GM19452 (cell line): ENCODE measurements around the gene RTN4RL1.

ENCODE experiments used
- ATAC-seq: cut with Tn5 transposase; IDR thresholded peaks from one replicate; pipeline ENCODE4 v1.9.1; 2021; ENCODE audit not compliant: unreplicated experiment

RTN4RL1 gene

DNA sequence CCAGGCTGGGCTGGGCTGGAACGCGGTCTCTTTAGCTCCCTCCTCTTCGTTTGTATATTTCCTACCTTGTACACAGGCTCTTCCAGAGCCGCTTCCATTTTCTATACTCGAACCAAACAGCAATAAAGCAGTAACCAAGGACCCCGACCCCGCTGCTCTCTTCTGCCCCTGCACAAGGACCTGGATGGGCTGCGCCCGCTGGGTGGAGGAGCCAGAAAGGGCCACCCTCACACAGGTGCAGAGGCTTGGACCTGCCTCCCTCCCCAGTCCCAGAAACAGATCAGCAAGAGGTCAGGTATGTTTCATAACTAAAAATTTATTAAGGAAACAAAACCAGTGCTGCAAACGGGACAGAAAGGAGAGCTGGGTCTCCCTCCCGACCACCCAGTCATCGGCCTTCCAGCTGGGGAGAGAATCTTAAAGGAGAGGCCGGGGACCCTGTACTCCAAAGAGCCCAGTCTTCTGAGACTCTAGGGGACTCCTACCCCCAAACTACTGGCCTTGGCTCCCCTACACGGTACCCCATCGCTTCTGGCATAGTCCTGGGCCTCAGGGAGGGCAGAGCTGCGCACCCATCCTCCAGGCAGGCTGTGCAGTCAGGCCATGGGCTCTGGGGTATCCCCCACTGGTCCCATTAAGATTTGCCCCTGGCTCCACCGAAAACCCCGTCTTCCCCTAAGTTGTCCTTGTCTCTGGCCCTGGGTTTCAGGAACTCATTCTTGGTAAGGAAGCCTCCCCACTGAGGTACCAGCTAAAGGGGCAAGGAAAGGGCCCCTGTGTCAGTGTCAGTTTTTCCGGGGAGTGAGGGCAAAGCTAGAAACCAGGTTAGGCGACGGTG lies 34.6 kb upstream of the RTN4RL1 start:
- no peak for ATAC-seq

DNA sequence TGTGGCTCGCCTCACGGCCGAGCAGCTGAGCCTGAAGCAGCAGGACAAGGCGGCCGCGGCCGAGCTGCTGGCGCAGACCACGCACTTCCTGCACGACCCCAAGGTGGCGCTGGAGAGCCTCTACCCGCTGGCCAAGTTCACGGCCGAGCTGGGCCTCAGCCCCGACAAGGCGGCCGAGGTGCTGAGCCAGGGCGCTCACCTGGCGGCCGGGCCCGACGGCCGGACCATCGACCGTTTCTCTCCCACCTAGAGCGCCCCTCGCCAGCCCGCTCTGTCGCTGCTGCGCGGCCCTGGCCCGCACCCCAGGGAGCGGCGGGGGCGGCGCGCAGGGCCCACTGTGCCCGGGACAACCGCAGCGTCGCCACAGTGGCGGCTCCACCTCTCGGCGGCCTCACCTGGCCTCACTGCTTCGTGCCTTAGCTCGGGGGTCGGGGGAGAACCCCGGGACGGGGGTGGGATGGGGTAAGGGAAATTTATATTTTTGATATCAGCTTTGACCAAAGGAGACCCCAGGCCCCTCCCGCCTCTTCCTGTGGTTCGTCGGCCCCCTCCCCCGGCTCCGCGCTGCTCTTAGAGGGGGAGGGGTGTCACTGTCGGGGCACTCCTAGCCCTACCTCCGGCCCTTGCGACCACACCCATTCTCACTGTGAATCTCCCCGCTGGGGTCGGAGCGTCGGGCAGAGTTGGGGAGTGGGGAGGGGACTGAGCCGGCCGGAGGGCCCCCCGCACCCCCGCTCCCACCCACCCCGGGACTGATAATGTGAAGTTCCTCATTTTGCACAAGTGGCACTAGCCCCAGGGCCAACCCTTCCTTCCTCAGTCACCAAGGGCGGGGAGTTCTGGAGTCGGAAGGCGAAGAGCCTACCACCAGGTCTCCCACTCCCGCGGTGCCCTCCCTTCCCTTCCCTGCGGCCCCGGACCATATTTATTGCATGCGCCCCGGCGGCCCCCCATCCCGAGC lies 33.7 kb upstream of the RTN4RL1 start:
- ATAC-seq, result no peak

DNA sequence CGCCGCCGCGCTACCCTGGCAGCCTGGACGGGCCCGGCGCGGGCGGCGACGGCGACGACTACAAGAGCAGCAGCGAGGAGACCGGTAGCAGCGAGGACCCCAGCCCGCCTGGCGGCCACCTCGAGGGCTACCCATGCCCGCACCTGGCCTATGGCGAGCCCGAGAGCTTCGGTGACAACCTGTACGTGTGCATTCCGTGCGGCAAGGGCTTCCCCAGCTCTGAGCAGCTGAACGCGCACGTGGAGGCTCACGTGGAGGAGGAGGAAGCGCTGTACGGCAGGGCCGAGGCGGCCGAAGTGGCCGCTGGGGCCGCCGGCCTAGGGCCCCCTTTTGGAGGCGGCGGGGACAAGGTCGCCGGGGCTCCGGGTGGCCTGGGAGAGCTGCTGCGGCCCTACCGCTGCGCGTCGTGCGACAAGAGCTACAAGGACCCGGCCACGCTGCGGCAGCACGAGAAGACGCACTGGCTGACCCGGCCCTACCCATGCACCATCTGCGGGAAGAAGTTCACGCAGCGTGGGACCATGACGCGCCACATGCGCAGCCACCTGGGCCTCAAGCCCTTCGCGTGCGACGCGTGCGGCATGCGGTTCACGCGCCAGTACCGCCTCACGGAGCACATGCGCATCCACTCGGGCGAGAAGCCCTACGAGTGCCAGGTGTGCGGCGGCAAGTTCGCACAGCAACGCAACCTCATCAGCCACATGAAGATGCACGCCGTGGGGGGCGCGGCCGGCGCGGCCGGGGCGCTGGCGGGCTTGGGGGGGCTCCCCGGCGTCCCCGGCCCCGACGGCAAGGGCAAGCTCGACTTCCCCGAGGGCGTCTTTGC lies 32.8 kb upstream of the RTN4RL1 start:
- ATAC-seq, result no peak

DNA sequence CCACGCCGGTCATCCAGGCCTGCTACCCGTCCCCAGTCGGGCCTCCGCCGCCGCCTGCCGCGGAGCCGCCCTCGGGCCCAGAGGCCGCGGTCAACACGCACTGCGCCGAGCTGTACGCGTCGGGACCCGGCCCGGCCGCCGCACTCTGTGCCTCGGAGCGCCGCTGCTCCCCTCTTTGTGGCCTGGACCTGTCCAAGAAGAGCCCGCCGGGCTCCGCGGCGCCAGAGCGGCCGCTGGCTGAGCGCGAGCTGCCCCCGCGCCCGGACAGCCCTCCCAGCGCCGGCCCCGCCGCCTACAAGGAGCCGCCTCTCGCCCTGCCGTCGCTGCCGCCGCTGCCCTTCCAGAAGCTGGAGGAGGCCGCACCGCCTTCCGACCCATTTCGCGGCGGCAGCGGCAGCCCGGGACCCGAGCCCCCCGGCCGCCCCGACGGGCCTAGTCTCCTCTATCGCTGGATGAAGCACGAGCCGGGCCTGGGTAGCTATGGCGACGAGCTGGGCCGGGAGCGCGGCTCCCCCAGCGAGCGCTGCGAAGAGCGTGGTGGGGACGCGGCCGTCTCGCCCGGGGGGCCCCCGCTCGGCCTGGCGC lies 32.1 kb upstream of the RTN4RL1 start:
- ATAC-seq, result no peak

DNA sequence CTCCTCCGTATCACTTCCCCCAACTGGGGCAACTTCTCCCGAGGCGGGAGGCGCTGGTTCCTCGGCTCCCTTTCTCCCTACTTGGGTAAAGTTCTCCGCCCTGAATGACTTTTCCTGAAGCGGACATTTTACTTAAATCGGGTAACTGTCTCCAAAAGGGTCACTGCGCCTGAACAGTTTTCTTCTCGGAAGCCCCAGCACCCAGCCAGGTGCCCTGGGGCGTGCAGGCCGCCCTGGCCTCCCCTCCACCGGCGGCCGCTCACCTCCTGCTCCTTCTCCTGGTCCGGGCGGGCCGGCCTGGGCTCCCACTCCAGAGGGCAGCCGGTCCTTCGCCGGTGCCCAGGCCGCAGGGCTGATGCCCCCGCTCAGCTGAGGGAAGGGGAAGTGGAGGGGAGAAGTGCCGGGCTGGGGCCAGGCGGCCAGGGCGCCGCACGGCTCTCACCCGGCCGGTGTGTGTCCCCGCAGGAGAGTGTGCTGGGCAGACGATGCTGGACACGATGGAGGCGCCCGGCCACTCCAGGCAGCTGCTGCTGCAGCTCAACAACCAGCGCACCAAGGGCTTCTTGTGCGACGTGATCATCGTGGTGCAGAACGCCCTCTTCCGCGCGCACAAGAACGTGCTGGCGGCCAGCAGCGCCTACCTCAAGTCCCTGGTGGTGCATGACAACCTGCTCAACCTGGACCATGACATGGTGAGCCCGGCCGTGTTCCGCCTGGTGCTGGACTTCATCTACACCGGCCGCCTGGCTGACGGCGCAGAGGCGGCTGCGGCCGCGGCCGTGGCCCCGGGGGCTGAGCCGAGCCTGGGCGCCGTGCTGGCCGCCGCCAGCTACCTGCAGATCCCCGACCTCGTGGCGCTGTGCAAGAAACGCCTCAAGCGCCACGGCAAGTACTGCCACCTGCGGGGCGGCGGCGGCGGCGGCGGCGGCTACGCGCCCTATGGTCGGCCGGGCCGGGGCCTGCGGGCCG lies 31.4 kb upstream of the RTN4RL1 start:
- no peak for ATAC-seq

DNA sequence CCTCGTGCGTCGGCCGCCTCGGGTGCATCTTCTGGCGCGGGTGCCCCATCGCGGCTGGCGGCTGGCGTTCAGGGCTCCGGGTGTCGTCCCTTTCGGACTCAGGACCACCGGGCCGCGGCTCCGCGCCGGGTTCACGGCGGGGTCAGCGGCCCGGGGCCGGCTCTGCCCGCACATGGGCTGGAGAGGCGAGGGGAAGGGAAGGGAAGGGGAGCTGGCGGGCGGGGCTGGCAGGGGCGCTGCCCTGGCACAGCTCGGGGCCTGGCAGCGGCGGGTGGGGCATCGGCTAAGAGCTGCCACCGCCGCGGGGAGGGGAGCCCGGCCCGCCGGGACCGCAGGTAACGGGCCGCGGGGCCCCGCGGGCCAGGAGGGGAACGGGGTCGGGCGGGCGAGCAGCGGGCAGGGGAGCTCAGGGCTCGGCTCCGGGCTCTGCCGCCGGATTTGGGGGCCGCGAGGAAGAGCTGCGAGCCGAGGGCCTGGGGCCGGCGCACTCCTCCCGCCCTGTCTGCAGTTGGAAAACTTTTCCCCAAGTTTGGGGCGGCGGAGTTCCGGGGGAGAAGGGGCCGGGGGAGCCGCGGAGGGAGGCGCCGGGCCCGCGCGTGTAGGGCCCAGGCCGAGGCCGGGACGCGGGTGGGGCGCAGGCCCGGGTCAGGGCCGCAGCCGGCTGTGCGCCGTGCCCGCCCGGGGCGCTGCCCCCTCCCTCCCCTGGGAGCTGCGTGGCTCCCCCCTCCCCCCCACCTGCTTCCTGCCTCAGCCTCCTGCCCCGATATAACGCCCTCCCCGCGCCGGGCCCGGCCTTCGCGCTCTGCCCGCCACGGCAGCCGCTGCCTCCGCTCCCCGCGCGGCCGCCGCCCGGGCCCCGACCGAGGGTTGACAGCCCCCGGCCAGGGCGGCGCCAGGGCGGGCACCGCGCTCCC lies 30.4 kb upstream of the RTN4RL1 start:
- ATAC-seq, result peak; percentile 15

DNA sequence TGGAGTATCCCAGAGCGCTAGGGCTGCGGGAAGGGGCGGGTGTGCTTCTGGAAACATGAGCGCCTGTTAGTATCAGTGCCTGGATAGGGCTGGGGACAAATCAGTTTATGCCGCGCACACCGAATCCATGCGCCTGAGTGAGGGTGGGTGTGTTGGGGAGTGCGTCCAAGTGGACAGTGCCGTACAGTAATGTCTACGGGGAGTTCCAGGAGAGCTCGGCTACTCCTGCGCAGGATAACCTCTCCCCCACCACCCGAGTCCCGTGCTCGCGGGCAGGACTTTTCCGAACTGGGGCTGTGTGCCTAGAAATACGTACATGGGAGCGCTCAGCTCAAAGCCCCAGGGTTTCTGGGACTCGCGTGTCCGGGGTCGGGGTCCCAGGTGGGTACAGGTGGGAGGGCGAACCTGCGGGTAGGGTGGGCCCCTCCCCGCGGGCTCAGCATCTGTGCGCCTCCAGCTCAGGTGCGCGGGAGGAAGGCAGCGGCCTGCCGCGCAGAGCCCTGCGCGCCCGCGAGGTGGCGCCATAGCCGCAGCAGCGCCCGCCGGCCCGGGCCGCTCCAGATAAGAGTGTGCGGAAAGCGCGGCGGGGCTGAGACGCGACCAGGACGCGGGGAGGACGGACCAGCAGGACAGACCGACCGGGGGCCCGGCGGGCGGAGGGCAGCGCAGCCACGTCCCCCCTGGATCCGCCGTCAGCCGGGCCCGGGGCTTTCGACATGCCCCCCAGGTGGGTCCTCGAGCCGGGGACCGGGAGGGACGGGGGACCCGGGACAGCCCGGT lies 29.6 kb upstream of the RTN4RL1 start, which contains the start of gene HIC1:
TSS of gene HIC1 (plus strand) at position 592 of the 780 bp plus-strand sequence. CDS start 1,588 bp downstream, outside the sequence.
- peak; percentile 39 for ATAC-seq

DNA sequence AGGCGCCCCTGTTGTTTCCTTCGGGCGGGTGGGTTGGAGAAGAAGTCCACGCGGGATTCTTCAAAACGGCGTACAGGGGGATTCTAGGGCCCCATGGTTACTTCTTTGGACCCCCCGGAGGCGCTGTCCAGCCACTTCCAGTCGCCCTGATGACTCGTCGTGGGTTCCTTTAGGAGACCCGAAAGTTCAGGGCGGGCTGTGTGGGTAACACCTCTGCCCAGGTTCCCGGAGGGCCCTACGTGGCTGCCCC lies 29.1 kb upstream of the RTN4RL1 start:
- no peak for ATAC-seq

DNA sequence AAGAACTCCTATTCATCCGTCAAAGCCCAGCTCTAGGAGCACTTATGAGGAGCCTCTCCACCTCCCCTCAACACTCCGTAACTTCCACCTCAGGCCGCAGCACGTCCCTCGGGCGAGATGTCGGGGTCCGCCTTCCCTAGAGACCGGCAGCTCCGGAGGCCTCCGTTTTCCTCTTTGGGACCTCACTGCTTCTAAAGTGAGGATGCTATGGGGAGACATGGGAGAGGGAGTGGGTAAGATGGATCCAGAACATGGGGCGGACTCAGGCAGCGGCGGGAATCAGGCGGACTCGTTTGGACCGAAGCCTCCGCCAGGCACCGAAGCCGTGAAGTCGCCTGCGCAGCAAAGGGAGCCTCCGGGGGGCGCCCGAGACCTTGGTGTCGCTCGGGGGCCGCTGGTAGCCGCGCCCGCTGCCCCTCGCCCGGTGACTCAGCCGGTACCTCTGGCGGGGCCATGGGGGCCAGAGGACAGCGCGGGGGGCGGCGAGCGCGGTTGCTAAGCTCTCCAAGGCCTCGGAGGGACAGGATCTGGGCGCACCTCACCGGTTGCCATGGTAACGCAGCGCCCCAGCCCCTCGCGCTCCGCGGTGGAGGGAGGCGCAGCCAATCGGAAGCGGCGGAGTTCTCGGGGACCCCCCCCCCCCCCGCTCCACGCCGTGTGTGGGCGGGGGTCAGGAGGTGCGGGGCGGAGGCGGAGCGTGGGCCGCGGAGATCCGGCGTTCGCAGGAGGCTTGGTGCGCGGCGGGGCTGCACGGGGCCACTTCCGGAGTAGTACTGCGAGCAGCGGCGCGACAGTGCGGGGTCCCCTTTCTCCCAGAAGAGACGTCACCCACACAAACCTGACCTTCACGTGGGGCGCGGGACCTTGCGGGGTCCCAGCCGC lies 28.5 kb upstream of the RTN4RL1 start:
- ATAC-seq, result no peak

DNA sequence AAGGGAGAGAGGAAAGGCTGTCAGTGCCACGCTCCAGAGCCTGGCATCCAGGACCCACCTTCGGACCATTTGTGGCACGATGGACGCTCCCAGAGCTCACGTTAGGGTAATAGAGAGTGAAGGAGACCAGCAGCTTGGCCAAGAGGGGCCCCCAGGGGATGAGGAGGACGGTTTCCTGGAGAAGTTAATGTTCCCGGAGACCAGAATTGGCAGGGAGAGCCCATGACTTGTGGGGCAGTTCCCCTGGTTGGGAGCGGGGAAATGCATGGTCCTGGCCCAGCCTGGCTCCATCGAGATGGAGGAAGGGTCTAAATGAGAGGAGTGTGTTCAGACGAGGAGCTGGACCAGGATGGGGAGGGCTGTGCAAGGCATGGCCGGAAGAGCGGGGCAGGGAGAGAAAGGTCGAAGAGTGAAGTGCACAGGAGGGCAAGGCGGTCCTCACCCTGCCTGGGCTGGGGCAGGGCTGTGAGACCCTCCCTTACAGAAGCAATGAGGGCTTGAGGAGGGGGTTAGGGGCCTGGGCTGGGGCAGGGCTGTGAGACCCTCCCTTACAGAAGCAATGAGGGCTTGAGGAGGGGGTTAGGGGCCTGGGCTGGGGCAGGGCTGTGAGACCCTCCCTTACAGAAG lies 26.9 kb upstream of the RTN4RL1 start:
- ATAC-seq, result no peak

DNA sequence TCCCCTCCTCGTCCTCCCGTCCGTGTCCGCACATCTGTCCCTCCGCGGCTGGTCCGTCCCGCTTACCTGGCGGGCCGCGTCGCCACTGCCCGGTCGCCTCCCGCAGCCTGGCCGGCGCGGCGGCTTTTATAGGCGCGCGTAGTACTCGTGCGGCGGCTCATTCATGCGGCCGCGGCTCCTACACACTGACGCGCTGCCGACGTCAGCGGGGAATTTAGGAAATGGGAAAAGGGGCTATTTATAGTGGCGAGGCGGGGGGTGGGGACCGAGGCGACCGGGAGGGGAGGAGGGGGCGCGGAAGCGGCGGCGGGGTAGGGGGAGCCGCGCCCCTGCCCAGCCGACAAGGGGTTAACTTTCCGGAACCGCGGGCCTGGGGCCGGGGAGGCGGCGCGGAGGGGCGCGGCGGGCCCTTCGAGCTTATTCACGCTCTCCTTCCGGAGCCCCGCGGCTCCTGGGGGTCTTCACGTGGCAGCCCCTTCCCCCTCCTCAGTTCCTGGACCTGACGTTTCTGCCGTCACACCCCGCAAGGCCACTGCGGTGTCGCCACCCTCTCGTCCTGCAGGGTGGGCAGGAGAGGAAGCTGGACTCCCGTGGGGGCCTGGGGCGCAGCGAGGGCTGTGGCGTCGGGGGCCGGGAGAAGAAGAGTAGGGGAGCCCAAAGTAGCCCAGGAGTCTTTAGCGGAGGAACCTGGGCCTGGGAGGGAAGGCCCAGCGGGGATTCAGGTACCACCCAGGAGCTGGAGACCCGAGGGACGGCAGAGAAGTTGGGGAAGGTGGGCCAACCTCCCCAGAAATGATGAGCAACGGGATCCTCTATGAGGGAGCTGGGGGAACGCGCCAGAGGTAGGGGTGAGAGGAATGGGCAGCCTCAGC lies 26.2 kb upstream of the RTN4RL1 start:
- no peak for ATAC-seq

DNA sequence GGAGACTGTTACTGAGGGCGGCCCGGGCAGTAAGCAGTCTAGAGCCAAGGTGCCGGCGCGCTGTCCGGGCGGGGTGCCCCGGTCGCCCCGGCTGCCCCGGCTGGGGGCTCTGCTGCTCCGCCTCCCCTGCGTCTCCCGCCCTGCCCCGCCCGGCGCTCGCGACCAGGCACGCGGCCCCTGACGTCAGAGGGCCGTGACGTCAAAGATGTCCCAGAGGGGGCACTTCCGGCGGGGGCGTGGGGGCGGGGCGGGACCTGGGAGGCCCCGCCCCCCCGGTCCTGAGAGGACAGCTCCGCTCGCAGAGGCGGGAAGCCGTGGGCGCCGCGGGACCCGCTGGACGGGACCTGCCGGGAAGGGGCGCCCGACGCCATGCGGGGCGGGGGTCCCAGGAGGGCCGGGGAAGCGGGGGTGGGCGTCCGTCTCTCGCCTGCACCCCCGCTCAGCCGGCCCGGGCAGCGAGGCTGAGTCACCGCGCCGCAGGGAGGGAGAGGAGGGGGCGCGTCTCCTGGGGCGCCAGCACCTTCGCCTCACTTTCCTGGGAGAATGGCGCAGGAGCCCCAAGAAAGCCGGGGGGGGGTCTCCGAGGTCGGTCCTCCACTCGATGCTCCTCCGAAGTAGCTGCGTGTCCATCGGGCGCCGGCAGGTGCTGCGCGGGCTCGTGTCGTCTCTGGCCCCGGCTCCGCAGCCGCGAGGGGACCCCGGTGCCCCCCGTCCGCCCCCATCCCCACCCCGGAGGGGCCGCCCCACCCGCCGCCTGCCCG lies 25.3 kb upstream of the RTN4RL1 start:
- ATAC-seq, result peak; percentile 8

DNA sequence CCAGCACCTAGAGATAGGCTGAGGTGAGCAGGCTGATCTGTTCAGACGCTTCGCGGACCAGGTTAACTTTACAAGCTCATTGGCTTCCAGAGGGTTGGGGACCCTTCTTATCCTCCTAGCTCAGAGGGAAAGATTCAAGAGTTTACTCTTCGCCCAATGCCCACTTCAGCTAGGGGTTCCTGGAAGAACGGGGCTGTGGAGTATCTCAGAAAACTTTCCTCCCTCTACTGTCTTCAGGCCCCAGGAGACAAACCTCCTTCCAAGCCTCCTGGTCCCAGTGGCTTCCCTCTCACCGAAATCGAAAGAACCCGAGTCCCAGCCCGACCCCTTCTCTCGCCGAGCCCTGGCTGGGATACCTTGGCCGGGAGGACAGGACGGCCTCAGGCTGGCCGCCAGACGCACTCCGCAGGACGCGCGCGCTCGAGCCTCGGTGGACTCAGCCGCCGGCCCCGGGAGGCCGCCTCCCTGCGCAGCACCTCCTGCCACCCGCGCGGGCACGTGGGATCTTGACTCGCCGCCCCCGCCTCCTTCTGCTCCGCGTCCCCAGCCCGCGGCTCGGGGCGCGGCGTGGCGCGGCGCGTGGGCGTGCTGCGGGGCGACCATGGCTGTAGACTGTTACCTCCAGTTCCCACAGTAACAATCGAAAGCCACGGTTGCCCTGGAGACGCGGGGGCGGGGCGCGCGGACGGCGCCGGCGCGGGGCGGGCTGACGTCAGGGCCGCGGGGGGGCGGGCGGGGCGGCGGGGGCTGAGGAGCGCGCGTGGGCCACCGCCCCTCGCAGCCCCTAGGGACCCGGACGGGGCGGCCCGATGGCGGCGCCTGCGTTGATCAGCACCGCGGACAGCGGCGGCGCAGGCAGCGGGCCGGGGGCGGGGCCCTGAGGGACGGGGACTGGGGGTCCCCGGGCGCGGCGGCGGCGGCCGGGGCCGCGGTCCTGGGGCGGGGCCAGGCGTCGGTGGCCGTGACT lies 24.5 kb upstream of the RTN4RL1 start:
- peak; percentile 49 for ATAC-seq

DNA sequence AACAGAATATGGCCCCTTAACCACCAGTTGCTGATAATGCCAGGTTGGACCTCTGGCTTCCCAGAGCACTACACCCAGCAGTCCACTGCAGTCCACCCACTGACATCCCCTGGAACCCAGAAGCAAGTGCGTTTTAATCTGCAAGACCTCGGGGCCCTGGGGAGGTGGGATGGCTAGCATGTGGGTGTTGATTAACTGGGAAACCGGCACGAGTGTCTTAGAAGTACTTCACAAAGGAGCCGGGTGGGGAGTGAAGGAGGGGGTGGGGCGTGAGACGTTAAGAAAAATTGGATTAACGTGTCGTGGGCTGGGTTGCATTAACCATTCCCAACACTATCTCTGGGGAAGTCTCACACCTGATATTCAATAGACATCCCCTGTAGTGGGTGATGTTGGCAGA lies 23.7 kb upstream of the RTN4RL1 start:
- ATAC-seq, result no peak
